HG03558 (cell line): Measurements from ENCODE around the gene RASA2.
"Not testable (repeated sequence)": the region's sequence is repeated elsewhere in the genome, so short reads cannot be mapped to it uniquely, and the experiment has no call there.

Experiments
- ATAC-seq: cut with Tn5 transposase; IDR thresholded peaks from one replicate; pipeline ENCODE4 v1.9.1; 2021; ENCODE audit warnings: moderate number of reproducible peaks; ENCODE audit not compliant: unreplicated experiment; ENCODE audit errors: extremely low read depth

The RASA2 gene

DNA sequence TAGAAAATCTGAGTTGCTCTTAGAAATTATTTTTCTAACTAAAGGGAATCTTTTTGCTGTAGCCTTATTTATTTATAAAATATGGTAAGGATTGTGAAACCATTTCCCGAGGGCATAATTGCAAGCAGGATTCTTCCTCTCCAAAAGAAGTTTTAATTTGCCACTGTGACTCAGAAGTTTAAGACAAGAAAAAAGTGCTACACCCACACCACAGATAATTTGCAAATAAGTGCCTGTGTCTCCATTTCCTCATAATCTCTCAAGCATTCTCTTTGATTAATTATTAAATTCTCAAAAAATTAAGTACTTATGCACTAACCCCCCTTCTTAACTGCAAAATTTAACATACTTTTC is 43.6 kb downstream of the RASA2 start:
- no peak for ATAC-seq

DNA sequence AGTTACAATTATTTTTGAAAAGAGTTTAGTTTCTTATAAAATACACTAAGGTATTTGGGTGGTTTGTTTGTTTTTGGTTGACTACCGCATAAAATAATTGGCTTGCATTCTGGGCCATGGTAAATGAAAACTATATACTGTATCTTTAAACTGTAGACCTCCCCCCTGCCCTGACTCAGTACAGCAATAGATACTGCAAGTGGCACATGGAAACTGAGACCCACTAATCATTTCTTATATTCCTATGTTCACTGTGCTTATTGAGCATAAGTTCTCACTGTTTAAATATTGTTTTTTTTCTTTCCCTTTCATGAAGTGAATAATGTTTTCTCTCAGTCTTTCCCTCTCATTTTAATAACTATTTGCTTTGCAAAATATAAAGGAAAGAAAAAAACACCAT is 45.8 kb downstream of the RASA2 start:
- ATAC-seq = no peak

DNA sequence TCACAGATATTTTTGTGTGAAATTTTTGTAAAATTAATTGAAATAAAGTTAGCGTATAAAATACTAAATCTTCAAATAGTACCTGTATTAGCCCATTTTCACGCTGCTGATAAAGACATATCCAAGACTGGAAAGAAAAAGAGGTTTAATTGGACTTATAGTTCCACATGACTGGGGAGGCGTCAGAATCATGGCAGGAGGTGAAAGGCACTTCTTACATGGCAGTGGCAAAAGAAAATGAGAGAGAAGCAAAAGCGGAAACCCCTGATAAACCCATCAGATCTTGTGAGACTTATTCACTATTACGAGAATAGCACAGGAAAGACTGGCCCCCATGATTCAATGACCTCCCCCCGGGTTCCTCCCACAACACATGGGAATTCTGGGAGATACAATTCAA is 49.2 kb downstream of the RASA2 start:
- ATAC-seq = not testable (repeated sequence)

DNA sequence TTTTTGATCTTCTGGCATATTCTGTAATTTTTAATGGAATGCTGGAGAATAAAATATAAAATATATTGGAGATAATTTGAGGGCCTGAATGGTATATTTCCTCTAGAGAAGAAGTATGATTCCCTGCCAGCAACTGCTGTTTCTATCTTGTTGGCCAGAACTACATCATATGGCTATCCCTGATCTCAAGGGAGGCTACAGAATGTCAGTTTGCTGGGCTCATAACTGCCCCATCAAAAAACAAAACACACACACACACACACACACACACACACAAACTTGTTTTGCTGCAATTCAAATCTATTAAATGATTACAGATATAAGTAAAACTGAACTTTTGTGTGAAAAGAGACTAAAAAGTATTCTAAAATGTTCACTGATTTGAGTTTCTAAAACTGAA is 51.0 kb downstream of the RASA2 start:
- ATAC-seq = no peak

DNA sequence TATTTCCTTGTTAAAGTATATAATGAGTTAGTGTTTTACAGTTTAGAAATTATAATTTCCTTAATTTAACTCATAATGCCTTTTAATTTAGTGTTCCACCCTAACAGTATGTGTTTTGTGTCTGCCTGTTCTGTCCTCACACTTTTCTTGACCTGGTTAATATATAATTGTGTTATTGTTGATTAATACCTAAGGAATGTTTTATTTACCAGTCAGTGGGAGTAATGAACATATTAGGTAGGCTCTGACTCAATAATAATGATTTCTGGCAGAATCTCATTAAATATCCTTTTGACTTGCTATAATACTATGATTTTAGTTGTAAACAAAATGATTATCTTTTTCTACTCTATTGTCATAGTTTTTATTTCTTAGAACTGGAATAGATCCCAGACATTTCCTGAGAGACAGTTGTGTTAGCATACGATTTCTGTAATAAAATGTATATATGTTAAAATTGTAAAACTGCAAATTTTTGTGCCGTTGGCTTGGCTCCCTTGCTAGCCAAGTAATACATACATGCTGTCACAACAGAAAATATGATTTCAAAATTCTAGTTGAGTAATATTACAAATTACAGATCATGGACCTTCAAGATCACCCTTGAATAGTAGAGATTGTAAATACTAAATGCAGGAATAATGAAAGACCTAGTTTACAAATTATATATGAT is 51.9 kb downstream of the RASA2 start:
- ATAC-seq = no peak

DNA sequence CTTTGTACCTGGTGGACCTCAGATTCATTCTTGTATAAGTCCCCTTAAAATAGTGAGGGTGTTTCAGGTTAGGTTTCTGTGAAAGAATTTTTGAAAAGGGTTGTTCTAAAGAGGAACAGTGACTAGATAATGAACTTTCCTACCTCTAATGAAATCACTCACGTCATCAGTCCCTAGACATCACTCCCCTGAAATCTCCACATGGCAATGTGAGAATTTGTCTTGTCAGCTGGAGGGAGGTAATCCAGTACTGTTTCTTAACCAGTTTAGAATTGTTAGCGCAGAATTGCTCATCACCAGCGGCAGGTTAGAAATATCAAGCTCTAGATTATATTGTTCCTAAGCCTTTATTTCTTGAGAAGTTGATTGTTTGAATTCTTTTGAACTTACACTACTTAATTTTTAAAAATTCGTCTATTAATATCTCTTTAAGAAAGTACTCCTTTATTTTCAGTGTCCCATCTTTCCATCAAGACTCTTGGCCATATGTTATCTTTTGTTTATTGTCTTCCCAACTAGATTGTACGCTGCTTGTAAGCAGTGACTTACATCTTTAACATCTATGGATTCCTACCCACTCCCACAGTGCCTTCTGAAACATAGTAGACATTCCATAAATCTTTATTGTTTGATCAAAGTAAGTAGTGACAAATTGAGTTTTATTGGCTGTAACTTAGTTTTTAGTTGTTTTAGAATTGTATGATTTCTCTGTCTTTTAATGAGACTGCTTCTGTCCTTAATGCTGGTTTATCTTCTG is 52.8 kb downstream of the RASA2 start:
- no peak for ATAC-seq

DNA sequence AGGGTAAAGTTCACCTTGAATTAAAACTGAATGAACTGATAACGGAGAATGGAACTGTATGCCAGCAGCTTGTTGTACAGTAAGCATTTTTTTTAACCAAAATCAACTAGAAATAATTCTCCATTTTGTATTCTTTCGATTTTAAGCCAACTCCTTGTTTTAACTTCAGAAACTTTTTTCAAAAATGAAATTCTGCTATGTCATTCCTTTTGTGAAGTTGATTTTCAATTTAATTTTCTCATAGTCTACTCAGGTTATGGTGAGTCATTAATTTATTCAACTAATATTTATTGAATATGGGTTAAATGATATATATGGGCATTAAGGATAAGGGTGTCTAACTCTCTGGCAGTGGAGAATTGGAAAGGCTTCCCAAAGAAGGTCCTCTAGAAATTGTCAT is 53.7 kb downstream of the RASA2 start:
- no peak for ATAC-seq

DNA sequence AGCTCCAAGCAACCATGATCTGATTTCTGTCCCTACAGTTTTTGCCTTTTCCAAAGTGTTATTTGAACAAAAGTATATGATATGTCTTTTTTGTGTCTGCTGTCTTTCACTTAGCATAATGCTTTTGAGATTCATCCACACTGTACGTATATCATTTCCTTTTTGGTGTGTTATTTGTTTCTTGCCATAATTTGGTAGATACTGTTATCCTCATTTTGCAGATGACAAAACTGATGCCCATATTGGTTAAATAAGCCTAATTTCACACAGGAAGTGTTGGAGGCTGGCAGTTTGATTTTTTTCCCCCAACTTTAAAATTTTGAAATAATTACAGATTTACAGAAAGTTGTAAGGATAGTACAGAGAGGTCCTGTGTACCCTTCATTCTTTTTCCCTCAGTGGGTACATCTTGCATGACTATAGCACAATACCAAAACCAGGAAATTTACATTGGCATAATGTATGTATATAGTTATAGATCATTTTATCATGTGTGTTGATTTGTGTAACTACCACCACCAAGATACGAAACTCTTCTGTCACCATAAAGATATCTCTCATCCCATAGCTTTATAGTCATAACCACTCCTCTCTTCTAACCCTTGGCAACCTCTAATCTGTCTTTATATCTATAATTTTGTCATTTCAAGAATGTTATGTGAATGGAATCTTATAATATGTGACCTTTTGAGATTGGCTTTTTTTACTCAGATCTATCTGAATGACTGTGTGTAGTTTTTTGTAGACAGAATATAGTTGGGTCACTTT is 55.6 kb downstream of the RASA2 start:
- no peak for ATAC-seq

DNA sequence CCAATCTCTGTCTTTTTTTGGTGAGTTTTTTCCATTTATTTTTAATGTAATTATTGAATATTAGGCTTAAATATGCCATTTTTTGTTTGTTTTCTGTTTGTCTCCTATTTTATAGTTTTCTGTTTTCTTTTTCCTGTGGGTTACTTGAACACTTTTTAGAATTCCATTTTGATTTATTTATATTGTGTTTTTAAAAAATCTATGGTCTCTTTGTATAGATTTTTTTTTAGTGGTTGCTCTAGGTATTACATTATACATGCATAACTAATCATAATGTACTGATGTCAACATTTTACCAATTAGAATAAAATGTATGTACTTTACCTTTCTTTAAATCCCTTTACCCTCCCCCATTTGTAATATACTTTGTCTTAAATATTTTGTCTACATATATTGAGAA is 56.2 kb downstream of the RASA2 start:
- no peak for ATAC-seq

DNA sequence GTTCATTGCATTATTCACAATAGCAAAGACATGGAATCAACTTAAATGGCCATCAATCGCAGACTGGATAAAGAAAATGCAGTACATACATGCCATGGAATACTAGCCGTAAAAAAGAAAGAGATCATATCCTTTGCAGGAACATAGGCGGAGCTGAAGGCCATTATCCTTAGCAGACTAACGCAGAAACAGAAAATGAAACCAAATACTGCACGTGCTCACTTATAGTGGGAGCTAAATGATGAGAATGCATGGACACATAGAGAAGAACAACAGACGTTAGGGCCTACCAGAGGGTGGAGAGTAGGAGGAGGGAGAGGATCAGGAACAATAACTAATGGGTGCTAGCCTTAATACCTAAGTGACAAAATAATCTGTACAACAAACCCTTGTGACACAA is 57.9 kb downstream of the RASA2 start:
- no peak for ATAC-seq

DNA sequence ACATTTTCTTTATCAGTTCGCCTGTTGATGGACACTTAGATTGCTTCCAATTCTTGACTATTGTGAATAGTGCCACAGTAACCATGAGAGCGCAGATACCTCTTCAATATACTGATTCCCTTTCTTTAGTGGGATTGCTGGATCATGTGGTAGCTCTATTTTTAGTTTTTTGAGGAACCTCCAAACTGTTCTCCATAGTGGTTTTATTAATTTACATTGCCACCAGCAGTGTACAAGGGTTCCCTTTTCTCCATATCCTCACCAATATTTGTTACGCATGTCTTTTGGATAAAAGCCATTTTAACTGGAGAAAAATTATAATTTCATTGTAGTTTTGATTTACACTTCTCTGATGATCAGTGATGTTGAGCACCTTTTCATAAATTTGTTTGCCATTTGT is 59.3 kb downstream of the RASA2 start:
- ATAC-seq = no peak

DNA sequence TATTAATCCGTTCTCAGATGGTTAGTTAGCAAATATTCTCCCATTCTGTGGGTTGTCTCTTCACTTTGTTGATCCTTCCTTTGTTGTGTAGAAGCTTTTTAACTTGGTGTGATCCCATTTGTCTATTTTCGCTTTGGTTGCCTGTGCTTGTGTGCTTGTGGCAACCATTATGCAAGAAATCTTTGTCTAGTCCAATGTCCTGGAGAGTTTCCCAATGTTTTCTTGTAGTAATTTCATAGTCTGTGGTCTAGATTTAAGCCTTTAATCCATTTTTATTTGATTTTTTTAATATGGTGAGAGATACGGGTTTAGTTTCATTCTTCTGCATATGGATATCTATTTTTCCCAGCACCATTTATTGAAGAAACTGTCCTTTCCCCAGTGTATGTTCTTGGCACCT is 59.8 kb downstream of the RASA2 start:
- ATAC-seq = no peak

DNA sequence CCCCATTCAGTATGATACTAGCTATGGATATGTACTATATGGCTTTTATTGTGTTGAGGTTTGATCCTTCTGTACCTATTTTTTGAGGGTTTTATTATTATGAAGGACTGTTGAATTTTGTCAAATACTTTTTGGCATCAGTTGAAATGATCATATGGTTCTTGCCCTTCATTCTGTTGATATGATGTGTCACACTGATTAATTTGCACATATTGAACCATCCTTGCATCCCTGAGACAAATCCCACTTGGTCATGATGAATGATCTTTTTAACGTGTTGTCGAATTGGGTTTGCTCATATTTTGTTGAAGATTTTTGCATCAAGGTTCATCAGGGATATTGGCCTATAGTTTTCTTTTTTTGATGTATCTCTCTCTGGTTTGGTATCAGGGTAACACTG is 61.0 kb downstream of the RASA2 start:
- no peak for ATAC-seq

DNA sequence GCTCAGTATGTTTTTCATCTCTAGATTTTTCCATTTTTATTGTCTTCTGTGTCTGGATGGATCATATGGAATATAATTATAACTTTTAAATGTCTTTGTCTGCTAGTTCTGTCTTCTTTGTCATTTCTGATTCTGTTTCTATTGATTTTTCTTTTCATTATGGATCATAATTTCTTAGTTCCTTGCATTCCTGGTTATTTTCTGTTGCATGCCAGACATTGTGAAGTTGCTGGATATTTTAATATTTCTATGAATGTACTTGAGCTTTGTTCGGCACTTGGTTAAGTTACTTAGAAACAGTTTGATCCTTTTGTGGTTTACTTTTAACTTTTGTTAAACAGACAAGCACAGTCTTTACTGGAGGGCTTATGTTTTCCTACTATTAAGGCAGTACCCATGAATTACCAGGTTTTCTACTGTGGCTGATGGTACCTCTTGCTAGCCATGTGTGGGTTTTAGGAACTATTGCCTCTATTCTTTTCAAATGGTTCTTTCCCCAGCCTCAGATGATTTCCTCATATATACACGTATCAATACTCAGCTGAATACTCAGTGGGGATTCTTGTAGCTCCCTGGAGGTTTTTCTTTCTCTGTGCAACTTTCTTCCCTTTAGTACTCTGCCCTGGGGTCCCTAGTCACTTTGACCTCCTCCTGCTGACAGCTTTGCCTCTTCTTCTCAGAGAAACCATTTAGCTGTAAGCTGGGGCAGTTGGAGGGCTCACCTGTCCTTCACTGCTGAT is 64.3 kb downstream of the RASA2 start:
- ATAC-seq = no peak

DNA sequence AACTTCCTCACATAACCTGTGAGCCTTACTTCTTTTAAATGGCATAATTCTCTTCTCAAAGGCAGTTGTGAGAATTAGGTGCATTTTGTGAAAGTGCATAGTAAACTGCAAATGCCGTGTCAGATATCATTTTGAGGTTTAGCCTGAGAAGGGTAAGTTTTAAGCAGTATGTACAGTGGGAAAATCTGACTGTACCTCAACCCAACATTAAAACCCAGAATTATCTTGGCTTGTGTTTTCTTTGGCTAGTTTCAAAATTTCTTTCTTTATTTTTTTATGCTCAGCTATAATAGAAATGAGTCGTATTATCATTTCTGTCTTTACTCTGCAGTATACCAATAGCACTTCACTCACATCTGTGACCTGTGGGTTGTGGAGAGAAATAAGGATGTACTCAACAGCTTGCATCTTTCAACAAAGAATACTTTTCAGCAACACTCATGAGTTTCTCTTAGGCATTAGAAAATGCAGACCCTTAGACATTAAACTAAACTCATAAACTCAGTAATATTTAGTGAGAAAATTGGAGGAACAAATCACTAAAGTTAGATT is 65.7 kb downstream of the RASA2 start:
- ATAC-seq = no peak

DNA sequence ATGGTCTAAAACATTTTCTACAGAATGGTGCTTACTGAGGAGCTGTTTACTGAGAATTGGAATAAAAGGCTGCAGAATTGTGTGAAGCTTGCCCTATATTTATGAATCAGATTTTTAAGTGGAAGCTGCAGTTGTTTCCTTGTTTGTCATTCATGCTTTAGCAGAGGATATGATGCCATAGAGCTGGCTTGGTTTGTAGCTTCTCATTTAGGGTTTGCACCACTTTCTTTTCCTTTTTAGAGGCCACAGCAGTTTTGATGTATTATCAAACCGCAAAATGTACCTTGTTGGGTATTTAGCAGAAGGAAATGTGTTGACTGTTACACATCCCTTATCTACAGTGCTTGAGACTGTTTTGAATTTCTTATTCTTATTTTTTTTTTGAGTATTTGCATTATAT is 66.2 kb downstream of the RASA2 start:
- ATAC-seq = no peak

DNA sequence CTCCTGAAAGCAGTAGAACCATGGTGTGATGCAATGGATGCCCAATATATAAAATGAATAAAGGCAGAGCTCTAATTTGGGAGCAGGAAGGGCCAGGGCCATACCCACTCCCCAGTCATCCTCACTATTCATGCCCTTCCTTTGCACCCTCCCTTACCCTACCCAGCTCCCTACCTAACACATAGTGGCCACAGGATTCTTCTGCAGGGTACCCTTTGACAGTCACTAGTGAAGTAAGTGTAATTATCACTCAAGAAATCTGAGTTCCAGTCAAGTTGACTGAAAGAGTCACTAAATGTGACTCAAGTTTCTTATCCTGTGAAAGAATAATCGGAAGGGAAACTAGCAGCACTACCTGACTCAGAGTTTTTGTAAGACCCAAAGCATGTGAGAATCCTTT is 69.2 kb downstream of the RASA2 start:
- no peak for ATAC-seq

DNA sequence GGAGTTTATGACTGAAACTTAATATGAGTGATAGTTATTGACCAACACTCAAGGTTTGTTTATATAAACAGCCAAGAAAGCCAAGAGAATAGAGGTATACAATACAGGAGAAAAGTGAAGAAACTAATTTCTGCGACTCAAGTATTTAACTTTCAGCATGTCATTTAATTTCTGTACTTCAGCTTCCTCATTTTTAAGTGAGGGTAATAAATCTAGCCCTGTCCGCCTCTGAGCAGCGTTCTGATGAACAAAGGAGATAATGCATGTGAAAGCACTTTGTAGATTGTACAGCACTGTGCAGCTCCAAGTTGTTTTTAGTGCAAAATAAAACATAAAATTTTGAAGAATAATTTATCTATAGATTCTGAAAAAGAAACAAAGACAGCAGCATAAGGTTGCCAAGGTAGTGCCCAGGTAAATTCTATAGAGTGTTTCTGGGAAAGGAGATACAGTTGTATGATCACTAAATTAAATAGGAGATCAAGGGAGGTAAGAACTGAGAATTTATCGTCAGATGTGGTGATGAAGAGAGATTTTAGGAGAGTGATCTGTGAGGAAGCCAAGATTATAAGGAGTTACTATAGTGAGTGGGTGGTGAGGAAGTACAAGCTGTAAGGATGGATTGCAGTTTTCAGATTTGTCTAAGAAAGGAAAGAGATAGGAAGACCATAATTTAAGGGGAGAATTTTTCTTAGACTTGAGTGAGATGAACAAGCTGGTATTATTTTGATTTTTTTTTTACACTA is 71.3 kb downstream of the RASA2 start:
- ATAC-seq = no peak

DNA sequence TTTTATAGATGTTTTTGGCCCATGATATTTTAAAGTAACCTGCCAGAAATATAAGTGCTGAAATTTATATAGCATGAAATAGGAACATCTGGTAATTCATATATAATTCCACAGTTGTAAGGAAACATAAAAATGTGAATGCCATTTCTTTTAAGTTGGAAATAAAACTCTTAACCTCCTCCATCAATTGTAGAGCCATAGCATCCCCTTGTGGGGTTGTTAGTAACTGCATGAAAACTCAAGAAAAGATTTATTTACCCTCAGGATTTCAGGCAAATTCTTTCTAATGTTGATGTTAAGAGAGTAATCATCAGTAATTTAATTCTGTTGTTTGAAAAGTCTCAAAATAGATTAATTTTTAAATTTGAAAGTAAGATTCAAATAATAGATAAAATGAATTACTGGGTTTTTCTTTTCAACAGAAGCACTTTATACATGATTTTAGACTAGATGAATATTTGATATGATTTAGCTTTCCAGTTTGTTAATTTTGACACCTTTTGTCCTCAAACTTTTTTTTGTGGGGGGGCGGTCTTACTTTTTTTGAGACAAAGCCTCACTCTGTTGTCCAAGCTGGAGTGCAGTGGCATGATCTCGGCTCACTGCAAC is 74.7 kb downstream of the RASA2 start:
- no peak for ATAC-seq
